ENCODE data around the gene MLLT11. TPM values are rescaled to one million over a fixed set of nuclear protein-coding genes. Genes with fewer than 3 reads are reported as not detected.

MLLT11 gene
- total RNA-seq, 1 donor from 2014 or later: 37.0 TPM

DNA sequence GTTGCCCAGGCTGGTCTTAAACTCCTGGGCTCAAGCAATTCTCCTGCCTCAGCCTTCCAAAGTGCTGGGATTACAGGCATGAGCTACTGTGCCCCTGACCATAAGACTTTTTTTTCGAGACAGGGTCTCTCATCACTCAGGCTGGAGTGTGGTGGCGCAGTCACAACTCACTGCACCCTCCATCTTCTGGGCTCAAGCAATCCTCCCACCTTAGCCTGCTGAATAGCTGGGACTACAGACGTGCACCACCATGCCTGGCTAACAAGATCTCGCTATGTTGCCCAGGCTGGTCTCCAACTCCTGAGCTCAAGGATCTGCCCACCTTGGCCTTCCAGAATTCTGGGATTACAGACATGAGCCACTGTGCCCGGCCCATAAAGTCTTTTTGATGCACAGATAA is 10.7 kb upstream of the MLLT11 start:
- peaks cover 6% of the 10 kb centered on the region for H3K4me1 ChIP-seq
- no peak for DNase-seq (ENCODE audit: low spot score)
- Mint-ChIP-seq H3K36me3 (peaks cover 11% of the 10 kb centered on the region), H3K27me3 (ENCODE audit: insufficient read depth, low read depth) (peaks cover 12% of the 10 kb centered on the region), H3K4me3 (peak overlapping the region; percentile 53), H3K9me3 (no peaks in the 10 kb centered on the region), H3K4me1 (peaks cover 24% of the 10 kb centered on the region), H3K27ac (no peak overlapping the region)
- H3F3A ChIP-seq (ENCODE audit: low read depth): peaks cover 47% of the 10 kb centered on the region
- H3K9me3 ChIP-seq (ENCODE audit: low read depth): no peaks in the 10 kb centered on the region
- no peaks in the 10 kb centered on the region for H3K36me3 ChIP-seq
- no peak overlapping the region for H2AFZ ChIP-seq (replicated peaks)
- H4K20me1 ChIP-seq (ENCODE audit: low read depth): no peaks in the 10 kb centered on the region
- H3K4me3 ChIP-seq: no peak overlapping the region
- H3K9ac ChIP-seq: no peak overlapping the region
- peak overlapping the region; percentile 29 for H3K4me2 ChIP-seq
- TF ChIP-seq EZH2phosphoT487 (IDR thresholded peaks at IDR 0.05) (no peak), EZH2 (IDR thresholded peaks at IDR 0.05) (no peak)
- TF ChIP-seq, protein P1, sequence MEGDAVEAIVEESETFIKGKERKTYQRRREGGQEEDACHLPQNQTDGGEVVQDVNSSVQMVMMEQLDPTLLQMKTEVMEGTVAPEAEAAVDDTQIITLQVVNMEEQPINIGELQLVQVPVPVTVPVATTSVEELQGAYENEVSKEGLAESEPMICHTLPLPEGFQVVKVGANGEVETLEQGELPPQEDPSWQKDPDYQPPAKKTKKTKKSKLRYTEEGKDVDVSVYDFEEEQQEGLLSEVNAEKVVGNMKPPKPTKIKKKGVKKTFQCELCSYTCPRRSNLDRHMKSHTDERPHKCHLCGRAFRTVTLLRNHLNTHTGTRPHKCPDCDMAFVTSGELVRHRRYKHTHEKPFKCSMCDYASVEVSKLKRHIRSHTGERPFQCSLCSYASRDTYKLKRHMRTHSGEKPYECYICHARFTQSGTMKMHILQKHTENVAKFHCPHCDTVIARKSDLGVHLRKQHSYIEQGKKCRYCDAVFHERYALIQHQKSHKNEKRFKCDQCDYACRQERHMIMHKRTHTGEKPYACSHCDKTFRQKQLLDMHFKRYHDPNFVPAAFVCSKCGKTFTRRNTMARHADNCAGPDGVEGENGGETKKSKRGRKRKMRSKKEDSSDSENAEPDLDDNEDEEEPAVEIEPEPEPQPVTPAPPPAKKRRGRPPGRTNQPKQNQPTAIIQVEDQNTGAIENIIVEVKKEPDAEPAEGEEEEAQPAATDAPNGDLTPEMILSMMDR (IDR thresholded peaks at IDR 0.05): no peak
- H3K27me3 ChIP-seq: no peaks in the 10 kb centered on the region
- peaks cover 14% of the 10 kb centered on the region for H3K79me2 ChIP-seq (ENCODE audit: low read depth)
- H3K27ac ChIP-seq: no peak overlapping the region

DNA sequence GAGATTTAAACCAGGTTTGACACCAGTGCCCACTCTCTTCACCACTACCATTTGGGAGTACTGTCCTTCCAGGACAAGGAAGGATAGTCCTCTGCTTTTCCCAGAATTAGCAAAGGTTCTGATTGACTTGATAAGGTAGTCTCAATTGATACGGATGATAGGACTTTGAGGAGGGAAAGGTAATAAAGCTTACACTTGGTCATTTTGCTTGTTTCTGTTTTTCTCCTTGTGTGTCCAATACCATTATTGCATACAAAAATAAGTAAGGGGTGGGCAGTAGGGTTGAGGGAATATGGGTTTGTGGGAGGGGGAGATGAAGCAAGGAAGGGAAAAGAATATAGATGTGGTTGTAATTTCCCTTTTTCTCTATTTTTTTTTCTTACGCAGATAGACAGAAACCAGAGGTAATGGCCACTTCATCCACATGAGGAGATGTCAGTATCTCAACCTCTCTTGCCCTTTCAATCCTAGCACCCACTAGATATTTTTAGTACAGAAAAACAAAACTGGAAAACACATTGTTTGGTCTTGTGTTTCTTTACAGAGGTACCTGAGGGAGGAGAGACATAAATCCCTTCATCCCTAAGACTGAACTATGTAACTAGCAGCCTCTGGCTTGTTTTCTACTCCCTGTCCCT is 10.0 kb upstream of the MLLT11 start:
- Histone ChIP-seq H3K36me3 (no peaks in the 10 kb centered on the region), H3K27ac (peak overlapping the region; percentile 81), H3K9ac (no peak overlapping the region), H3K4me1 (peaks cover 6% of the 10 kb centered on the region), H3K4me3 (peak overlapping the region; percentile 14), H3K9me3 (ENCODE audit: low read depth) (no peaks in the 10 kb centered on the region), H3K4me2 (peak overlapping the region; percentile 33), H2AFZ (replicated peaks) (no peak overlapping the region), H3K79me2 (ENCODE audit: low read depth) (peaks cover 14% of the 10 kb centered on the region), H3K27me3 (no peaks in the 10 kb centered on the region), H3F3A (ENCODE audit: low read depth) (peaks cover 47% of the 10 kb centered on the region), H4K20me1 (ENCODE audit: low read depth) (no peaks in the 10 kb centered on the region)
- Mint-ChIP-seq H3K27ac (no peak overlapping the region), H3K4me1 (peaks cover 24% of the 10 kb centered on the region), H3K36me3 (peaks cover 19% of the 10 kb centered on the region), H3K4me3 (peak overlapping the region; percentile 53), H3K27me3 (ENCODE audit: insufficient read depth, low read depth) (peaks cover 12% of the 10 kb centered on the region), H3K9me3 (no peaks in the 10 kb centered on the region)
- TF ChIP-seq, protein P1 (IDR thresholded peaks at IDR 0.05): no peak
- DNase-seq (ENCODE audit: low spot score): no peak

DNA sequence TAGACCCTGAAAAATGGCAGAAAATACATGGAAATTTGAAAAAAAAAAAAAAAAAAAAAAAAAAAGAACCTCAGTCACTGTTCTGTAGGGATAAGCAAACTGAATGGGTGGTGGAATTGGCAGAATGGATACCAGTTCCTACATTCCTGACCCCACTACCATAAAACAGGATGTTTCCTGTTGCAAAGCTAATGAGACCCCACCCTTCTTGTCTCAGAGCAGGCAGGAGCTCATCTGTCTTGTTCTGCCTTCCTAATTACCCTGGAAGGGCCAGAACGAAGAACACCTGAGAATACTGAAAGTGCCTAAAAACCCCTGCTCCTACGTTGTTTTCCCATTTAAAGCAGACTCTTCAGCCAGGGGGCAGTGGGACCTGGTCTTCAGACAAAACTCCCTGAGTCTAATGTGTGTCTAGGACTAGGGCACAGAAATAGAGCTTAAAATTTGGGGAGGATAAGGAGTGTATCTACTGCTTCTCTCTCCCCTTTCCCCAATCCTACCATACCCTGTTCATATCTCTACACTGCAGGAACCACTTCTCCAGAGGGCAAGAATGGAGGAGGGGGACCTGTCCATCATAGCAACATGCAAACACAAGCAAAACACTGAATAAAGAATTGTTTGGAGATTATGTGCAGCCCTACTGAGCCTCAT is 8.7 kb upstream of the MLLT11 start:
- Histone ChIP-seq H3K36me3 (no peaks in the 10 kb centered on the region), H3K27me3 (no peaks in the 10 kb centered on the region), H3K79me2 (ENCODE audit: low read depth) (peaks cover 23% of the 10 kb centered on the region), H3K4me2 (no peak overlapping the region), H3K4me1 (peaks cover 6% of the 10 kb centered on the region), H3K9me3 (ENCODE audit: low read depth) (no peaks in the 10 kb centered on the region), H4K20me1 (ENCODE audit: low read depth) (peaks cover under 1% of the 10 kb centered on the region), H3K9ac (no peak overlapping the region), H2AFZ (replicated peaks) (no peak overlapping the region), H3K4me3 (no peak overlapping the region), H3K27ac (no peak overlapping the region), H3F3A (ENCODE audit: low read depth) (peaks cover 47% of the 10 kb centered on the region)
- H3K27ac Mint-ChIP-seq: no peak overlapping the region
- peaks cover 25% of the 10 kb centered on the region for H3K36me3 Mint-ChIP-seq
- TF ChIP-seq EZH2phosphoT487 (IDR thresholded peaks at IDR 0.05): no peak
- no peak for TF ChIP-seq EZH2 (IDR thresholded peaks at IDR 0.05)
- TF ChIP-seq, protein P1 (IDR thresholded peaks at IDR 0.05): no peak
- no peak overlapping the region for H3K4me3 Mint-ChIP-seq
- peaks cover 25% of the 10 kb centered on the region for H3K4me1 Mint-ChIP-seq
- no peaks in the 10 kb centered on the region for H3K9me3 Mint-ChIP-seq
- DNase-seq (ENCODE audit: low spot score): no peak
- H3K27me3 Mint-ChIP-seq (ENCODE audit: insufficient read depth, low read depth): peaks cover 17% of the 10 kb centered on the region
